ENCODE measurements around the gene TTC7B.

The TTC7B gene

DNA sequence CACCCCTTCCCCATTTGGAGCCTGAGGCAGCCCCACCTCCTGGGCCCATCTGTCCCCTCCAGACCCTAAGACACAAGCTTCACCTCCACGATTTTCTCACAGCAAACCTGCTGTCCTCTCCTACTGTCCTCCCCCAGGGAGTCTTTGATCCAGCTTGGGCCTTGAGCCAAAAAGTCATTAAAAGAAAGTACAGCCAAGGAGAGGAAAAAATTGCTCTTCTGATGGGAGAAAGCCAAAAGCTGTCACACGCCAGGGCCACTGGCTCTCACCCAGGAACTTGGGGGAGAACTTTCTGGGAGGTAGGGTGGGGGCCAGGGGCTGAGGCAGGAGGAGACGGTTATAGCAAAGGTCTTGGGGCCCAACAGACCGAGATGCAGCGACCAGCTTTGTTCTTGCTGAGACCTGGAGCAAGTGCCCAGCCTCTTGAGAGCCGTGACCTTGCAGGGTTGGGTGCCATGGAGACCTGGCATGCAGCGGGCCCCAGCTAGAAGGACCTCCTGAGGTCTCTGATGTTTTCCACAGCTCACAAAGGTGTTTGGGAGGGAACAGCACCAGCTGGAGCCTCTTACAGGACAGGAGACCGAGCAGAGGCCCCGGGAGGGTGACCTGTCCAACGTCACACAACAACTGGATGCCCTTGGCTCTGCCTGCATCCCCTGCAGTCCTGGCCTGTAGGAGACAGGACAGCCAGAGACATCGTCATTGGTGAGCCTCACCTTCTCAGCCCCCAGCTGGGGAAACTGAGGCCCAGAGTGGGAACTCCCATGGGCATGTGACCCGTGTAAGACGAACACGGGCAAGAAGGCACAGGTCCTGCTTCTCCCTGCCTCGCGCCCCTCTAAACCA, 294.9 kb downstream of the TTC7B start:
- no peak for DNase-seq (ENCODE audit: insufficient read length, low spot score)
- TF ChIP-seq POLR2A (IDR thresholded peaks at IDR 0.05; ENCODE audit: low read depth, low read length), result no peak
- no peak for FAIRE-seq

DNA sequence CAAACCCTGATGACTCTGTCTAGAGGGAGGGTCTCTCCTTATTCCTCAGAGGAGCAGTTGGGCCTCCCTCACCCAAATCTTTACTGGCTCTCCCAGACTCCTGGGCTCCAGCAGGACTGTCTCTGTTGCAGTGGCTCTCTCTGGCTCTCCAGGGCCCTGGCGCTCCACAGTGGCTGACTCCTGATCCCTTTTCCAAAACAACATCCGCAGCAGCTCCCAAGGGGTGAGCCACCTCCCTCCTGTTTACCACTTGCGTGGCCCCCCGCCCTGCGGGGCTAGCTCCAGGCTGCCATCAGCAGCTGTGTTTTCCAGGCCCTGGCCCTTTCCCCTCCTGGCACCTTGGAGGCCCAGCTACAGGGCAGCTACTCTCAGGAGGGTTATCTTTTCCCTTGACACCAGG, 295.9 kb downstream of the TTC7B start:
- TF ChIP-seq POLR2A (IDR thresholded peaks at IDR 0.05; ENCODE audit: low read depth, low read length), result no peak
- DNase-seq (ENCODE audit: insufficient read length, low spot score), result no peak
- no peak for FAIRE-seq

DNA sequence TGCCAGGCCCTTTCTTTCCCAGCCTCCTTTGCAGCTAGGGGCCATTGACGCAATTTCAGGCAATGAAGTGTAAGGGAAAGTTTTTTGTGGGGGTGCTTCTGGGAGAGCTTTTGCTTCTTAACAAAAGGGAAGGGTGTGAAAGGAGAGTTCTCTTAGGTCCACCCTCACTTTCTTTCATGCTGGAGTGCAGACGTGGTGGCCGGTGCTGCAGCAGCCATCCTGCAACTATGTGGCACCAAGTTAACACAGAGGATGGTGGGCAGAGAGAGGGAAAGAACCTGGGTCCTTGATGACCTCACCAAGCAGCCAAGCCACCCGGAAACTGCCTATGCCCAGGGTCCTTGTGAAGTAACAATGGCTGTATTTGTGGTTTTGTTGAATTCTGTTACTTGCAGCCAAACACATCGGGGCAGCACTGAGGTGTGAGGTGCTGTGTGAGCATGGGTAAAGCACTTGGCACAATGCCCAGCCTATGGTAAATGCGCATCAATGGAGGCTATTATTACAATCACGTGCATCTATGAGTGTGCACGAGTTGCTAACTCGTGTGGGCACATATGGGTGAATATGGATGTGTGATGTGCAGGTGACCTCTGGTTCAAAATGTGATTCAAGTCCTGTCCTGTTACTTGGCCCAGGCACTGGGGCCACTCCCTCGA, 296.8 kb downstream of the TTC7B start:
- DNase-seq (ENCODE audit: insufficient read length, low spot score) (no peak), FAIRE-seq (no peak)
- TF ChIP-seq POLR2A (IDR thresholded peaks at IDR 0.05; ENCODE audit: low read depth, low read length), result no peak

DNA sequence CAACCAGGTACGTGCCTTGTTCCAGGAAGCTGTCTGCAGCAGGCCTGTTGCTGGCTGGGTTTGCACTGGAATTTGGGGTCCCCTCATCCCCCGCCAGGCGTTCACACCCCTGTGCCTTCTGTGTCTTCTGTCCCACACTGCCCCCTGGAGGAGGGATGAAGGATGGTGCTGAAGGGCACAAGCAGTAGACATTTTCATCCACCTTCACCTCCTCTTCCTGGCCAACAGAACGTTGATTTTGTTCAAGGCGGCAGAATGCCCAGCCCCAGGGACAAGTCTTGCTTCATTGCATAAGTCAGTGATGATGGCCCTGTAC, 297.3 kb downstream of the TTC7B start:
- peak; percentile 76 for DNase-seq (ENCODE audit: insufficient read length, low spot score)
- no peak for TF ChIP-seq POLR2A (IDR thresholded peaks at IDR 0.05; ENCODE audit: low read depth, low read length)
- no peak for FAIRE-seq

DNA sequence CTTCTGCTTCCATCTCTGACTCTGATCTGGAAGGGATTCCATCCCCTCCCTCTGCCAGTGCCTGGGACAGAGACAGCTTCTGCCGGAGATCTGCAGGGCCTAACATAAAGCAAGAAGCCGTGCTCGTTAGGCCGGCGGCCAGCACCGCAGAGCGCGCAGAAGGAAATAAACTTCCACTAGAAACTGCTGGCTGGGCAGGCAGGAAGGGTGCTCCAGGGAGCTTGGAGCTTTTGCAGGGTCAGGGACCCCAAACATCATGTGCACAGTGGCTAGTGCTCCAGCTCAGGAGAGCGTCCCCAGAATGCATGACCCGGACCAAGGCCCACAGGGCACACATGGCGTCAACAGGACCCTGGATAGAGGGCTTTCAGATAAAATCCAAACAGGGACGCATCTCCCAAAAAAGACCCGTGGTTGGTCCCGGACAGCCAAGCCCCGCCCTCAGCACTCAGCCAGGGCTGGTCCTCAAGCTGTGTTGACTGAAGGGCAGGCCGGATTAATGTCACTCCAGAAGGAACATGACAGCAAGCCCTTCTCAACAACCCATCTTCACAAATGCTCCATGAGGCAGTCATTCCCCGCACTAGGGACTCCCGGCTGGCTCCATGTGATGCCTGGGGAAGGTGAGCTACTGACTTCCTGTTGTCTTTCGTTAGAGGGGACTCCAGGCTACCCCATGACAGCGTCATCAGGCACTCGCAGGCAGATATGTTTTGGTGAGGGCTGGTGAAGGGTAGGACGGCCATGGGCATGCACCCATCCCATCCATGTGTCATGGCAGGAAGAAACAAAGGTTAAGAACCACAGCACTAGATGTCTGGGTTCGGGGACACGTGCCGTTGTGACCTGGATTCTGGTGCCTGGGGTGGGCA, 297.9 kb downstream of the TTC7B start:
- FAIRE-seq, result no peak
- DNase-seq (ENCODE audit: insufficient read length, low spot score), result no peak
- no peak for TF ChIP-seq POLR2A (IDR thresholded peaks at IDR 0.05; ENCODE audit: low read depth, low read length)

DNA sequence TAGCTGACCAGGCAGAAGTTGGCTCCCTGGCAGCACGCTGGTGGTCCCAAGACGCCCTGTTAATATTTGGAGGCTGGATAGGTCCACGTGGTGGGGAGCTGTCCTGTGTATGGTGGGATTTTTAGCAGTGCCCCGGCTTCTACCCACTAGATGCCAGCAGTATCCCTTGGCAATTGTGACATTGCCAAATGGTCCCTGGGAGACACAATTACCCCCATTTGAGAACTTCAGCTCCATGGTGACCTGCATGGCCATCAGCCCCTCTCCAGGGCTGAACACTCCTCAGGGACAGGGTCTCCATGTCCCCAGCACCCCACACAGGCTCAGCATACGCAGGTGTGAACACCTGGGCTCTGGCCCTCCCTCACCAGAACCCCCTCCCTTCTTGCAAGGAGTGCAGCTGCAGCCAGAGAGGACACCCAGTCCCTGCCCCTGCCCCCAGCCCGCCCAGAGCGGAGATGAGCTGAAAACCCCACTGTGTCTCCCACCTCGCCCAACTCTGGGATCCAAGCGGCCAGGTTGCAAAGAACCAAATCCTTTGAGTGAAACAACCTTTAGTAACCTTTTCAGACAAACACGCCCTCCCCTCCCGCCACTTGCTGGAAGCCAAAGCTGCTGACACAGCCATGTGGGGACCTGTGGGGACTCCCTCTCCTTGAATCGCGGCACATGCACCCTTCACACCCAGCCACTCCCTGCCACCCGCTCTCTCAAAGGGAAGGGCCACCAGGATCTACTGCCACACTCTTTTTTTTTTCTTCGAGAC, 299.0 kb downstream of the TTC7B start:
- FAIRE-seq (no peak), DNase-seq (ENCODE audit: insufficient read length, low spot score) (no peak)
- TF ChIP-seq POLR2A (IDR thresholded peaks at IDR 0.05; ENCODE audit: low read depth, low read length), result no peak

DNA sequence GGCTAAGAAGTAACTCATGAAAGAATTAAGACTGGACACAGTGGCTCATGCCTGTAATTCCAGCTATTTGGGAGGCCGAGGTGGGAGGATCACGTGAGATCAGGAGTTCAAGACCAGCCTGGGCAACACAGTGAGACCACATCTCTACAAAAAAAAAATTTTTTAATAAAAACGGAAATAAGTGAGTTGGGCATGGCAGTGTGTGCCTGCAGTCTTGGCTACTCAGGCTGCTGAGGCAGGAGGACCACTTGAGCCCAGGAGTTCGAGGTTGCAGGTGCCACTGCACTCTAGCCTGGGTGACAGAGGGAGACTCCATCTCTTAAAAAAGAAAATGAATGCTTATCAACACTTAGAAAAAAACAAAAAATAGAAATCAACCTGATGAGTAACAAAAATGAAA, 301.7 kb downstream of the TTC7B start:
- no peak for TF ChIP-seq POLR2A (IDR thresholded peaks at IDR 0.05; ENCODE audit: low read depth, low read length)
- FAIRE-seq (no peak), DNase-seq (ENCODE audit: insufficient read length, low spot score) (no peak)

DNA sequence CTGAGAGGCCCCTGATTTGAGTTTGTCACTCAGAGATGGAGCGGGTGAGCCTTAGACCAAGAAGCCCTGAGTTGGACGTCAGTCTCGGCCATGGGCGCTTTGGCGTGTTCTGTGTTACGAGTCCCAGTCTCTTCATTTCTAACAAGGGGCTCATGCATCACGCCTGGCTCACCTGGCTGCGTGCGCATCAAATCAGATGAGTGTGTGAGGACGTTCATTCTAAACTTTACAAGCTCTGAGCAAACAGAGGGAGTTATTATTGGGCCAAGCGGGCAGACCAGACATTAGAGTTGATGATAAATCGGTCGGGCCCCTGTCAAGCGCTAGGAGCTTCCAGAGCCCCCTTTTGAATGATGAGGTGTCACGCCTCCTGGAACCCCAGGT, 302.2 kb downstream of the TTC7B start:
- DNase-seq (ENCODE audit: insufficient read length, low spot score) (no peak), FAIRE-seq (no peak)
- TF ChIP-seq POLR2A (IDR thresholded peaks at IDR 0.05; ENCODE audit: low read depth, low read length), result no peak

DNA sequence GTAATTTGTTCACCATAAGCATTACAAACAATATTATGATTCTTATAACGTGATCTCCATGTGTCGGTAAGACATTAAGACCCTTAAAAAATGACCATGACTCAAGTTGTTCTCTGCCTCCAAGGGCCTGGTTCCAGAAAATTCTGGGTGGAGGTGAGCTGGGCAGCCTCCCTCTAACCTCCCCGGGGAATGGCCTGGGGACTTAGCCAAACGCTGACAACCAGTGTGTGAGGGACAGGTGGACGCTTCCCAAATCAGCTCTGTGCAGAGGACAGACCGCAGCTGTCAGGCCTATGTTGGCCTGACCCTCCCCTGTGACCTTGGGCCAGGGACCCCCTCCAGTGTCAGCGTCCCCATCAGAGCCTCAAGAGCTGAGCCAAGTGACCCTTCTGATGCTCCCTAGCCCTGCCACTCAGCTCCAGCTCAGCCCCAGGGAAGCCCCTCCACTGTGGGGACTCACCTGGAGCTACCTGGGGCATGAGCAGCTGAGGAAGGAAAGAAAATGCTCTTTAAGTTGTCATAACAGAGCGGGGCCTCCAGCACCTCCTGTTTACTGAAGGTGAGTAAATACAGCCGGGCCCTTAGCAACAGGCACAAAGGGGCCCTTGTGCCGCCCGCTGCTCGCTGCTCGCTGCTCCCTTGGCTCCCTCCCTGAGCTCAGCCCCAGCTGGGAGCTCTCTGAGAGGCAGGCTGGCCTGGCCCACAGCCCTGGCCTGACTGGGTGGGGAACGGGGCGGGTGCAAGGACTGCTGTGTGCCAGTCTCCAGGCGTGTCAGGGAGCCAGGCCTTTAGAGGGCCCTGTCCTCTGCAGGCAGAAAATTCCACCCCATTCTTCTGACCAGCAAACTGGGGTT, 302.8 kb downstream of the TTC7B start:
- no peak for DNase-seq (ENCODE audit: insufficient read length, low spot score)
- no peak for FAIRE-seq
- no peak for TF ChIP-seq POLR2A (IDR thresholded peaks at IDR 0.05; ENCODE audit: low read depth, low read length)

DNA sequence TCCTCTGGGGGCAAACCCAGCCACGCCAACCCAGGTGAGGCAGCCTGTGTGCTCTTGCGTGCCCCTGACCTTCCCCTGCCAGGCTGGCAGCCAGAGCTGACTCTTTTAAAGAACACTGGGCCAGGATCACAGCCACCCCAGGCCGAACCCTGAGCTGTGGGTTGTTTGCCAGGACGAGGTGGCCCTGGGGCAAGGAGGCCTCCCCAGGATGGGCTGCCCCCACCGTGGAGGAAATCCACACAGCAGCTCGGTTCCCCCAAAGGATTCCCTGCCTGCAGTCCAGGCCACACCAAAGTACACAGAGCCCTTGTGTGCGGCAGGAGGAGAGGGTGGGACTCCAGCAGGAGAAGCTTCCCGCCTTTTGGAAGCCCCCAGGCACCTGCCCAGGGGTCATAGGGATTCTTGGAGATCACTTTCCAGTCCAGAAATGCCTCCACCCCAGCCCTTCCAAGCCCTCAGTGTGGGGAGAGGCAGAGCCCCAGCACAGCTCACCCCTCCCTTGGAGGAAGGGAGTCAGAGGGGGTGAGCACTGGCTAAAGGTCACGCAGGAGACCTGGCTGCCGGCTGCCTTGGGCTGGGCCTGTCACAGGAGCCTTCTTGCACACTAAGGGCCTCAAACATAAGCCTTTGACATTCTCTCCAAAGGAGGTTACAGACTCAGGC, 303.8 kb downstream of the TTC7B start:
- FAIRE-seq, result no peak
- no peak for TF ChIP-seq POLR2A (IDR thresholded peaks at IDR 0.05; ENCODE audit: low read depth, low read length)
- no peak for DNase-seq (ENCODE audit: insufficient read length, low spot score)

DNA sequence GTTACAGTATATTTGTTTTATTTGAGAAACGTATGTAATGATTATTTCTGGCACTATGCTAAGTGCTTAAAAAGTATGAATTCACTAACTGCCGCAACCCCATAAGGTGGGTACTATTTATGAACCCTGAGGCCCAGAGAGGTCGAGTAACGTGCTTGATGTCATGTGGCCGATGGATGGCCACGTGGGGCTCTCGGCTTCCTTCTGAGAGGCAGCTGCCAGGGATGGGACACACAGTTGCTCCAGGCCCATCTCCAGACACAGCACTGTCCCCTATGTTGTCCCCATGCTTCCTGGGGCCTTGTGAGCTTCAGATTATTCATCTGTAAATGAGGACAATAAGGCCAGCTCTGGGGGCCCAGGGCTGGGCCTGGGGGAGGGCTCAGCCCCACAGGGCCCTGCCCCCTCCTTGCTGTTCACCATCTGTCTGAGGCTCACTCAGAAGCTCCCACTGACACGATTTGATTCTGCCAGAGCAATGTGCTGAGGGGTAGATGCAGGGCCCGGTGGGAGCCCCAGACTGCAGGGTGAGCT, 304.4 kb downstream of the TTC7B start:
- no peak for DNase-seq (ENCODE audit: insufficient read length, low spot score)
- no peak for FAIRE-seq
- TF ChIP-seq POLR2A (IDR thresholded peaks at IDR 0.05; ENCODE audit: low read depth, low read length), result no peak

DNA sequence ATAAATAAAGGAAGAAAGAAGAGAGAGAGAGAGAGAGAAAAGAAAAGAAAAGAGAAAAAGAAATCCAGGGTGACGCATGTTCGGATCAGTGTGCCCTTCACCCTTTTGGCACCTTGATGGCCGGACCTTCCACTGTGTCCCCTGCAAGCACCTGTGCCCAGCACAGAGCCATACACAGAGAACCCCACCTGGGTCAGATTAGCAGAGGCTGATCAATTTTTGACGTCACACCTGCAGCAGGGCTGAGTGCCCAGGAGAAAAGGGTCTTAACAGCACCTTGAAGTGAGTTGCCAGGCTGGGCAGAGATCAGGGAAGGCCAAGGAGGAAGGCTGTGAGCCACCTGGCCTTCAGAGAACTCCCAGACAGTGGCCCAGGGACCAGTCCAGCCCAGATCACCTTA, 305.0 kb downstream of the TTC7B start:
- TF ChIP-seq POLR2A (IDR thresholded peaks at IDR 0.05; ENCODE audit: low read depth, low read length), result no peak
- no peak for FAIRE-seq
- DNase-seq (ENCODE audit: insufficient read length, low spot score), result no peak

All from H54 (cell line).